Uterus (tissue), 2 donors: Measurements from ENCODE around the gene UCKL1.

Source experiments
- POLR2A ChIP-seq, 2 donors: fragments of 450-650 bp; IDR thresholded peaks; one replicate each; pipeline ENCODE4 v1.6.1; 2016; ENCODE audit warnings: antibody characterized with exemption in 2 of 2, mild to moderate bottlenecking in 1 of 2, moderate library complexity in 1 of 2
- TF ChIP-seq, protein P1 (sequence below), 4 experiments: fragments of 200-600 bp in 2 of 4; fragments of 450-650 bp in 2 of 4; sonication (generic) in 2 of 4; IDR thresholded peaks; one replicate each; pipeline ENCODE4 v1.5.1; 2016 to 2019; ENCODE audit warnings: antibody characterized with exemption in 4 of 4, mild to moderate bottlenecking in 2 of 4, moderate library complexity in 1 of 4

DNA sequence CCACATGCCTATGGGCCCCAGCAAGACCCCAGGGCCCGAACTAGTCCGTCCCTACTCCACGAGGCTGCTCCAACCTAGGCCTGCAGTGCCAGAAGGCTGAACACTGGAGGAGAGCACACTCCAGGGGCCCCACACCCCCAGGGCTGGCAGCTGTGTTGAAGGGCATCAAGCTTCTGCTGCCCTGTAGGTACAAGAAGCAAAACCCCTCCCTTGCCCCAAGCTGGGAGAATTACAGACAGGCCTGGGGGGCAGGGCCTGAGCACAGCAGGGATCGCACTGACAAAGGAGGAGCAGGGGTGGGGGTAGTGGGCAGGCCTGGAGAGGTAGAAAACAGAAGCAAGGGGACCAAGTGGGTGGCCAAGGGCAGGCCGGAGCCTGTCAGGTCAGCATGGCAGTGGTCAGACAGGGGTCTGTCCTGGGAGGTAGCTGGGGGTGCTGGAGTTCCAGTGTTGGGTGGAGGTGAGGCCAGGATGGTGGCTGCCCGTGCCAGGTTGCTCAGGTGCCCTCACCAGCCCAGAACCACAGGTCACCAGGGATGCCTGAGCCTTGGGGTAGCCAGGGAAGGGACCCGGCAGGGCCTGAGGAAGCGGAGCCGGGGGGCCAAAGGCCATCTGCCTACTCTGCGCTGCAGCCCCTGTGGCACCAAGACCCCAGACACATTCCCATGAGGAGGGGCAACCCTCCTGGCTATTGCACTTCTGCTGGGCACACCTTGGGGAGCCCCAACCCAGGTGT, 2.9 kb upstream of the UCKL1 start:
- TF ChIP-seq, protein P1, sequence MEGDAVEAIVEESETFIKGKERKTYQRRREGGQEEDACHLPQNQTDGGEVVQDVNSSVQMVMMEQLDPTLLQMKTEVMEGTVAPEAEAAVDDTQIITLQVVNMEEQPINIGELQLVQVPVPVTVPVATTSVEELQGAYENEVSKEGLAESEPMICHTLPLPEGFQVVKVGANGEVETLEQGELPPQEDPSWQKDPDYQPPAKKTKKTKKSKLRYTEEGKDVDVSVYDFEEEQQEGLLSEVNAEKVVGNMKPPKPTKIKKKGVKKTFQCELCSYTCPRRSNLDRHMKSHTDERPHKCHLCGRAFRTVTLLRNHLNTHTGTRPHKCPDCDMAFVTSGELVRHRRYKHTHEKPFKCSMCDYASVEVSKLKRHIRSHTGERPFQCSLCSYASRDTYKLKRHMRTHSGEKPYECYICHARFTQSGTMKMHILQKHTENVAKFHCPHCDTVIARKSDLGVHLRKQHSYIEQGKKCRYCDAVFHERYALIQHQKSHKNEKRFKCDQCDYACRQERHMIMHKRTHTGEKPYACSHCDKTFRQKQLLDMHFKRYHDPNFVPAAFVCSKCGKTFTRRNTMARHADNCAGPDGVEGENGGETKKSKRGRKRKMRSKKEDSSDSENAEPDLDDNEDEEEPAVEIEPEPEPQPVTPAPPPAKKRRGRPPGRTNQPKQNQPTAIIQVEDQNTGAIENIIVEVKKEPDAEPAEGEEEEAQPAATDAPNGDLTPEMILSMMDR (IDR thresholded peaks at IDR 0.05) = no peak
- no peak for TF ChIP-seq POLR2A (IDR thresholded peaks at IDR 0.05)
